RCC 7860 (cell line): Measurements from ENCODE around the gene SSC4D.
"Not testable (repeated sequence)": the region's sequence is repeated elsewhere in the genome, so short reads cannot be mapped to it uniquely, and the experiment has no call there.

ENCODE experiments used
- DNase-seq: peaks from one replicate; pipeline ENCODE4 v3.0.0-alpha.2; 2015; ENCODE audit warnings: low spot score
- FAIRE-seq: peaks from 2 replicates; lab custom pipeline; 2012; peaks lifted over from hg19 to GRCh38; lab: Jason Lieb, UNC

SSC4D gene

DNA sequence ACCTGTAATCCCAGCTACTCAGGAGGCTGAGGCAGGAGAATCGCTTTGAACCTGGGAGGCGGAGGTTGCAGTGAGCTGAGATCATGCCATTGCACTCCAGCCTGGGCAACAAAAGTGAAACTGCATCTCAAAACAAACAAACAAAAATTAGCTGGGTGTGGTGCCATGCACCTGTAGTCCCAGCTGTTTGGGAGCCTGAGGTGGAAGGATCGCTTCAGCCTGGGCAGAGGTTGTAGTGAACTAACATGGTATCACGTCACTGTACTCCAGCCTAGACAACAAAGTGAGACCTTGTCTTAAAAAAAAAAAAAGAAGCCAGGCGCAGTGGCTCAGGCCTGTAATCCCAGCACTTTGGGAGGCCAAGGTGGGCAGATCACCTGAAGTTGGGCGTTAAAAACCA, 21.7 kb downstream of the SSC4D start:
- FAIRE-seq, DNase-seq: not testable (repeated sequence)

- FAIRE-seq, result no peak
- DNase-seq, result no peak
Measured at GRCh38 chr7:76386691-76387260, 22.7 kb downstream of the SSC4D start.

DNA sequence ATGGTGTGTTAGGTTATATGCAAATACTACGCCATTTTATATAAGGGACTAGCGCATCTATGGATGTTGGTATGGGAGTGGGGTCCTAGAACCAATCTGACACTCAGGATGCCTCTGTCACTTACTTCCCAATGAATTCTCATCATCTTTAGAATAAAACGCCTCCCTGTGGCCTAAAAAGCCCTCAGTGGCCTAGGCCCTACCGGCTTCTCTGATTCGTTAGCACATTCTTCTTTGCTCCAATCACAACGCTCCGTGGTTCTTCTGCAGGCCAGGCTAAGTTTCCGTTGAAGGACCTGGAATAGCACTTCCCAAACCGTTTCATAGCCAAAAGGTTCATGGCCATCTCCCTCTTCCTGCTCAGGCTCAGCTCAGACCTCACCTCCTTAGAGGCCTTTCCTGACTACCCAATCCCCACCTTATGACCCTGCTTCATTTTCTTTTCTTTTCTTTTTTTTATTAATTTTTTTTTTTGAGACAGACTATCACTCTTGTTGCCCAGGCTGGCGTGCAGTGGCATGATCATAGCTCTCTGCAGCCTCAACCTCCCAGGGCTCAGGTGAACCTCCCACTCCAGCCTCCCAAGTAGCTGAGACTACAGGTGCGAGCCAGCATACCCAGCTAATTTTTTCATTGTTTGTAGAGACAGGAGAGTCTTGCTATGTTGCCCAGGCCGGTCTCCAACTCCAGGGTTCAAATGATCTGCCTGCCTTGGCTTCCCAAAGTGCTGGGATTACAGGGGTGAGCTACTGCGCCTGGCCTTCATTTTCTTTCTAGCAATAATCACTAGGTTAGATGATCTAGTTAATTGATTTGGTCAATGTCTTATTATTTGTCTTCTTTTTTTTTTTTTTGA, 26.2 kb downstream of the SSC4D start:
- no peak for DNase-seq
- no peak for FAIRE-seq

- FAIRE-seq (no peak), DNase-seq (no peak)
Measured at GRCh38 chr7:76381814-76382213, 27.7 kb downstream of the SSC4D start.

DNA sequence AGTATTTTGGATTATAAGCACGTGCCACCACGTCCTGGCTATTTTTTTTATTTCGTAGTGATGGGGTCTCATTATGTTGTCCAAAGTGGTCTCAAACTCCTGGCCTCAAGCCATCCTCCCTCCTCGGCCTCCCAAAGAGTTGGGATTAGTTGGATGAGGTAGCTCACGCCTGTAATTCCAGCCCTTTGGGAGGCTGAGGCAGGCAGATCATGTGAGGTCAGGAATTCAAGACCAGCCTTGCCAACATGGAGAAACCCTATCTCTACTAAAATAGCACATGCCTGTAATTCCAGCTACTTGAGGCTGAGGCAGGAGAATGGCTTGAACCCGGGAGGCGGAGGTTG, 28.9 kb downstream of the SSC4D start:
- FAIRE-seq, result no peak
- DNase-seq, result no peak

GRCh38 chr7:76377186-76377918, 32.1 kb downstream of the SSC4D start:
- FAIRE-seq, result no peak
- no peak for DNase-seq

- FAIRE-seq, result no peak
- DNase-seq, result no peak
Measured at GRCh38 chr7:76375251-76375650, 34.2 kb downstream of the SSC4D start.

DNA sequence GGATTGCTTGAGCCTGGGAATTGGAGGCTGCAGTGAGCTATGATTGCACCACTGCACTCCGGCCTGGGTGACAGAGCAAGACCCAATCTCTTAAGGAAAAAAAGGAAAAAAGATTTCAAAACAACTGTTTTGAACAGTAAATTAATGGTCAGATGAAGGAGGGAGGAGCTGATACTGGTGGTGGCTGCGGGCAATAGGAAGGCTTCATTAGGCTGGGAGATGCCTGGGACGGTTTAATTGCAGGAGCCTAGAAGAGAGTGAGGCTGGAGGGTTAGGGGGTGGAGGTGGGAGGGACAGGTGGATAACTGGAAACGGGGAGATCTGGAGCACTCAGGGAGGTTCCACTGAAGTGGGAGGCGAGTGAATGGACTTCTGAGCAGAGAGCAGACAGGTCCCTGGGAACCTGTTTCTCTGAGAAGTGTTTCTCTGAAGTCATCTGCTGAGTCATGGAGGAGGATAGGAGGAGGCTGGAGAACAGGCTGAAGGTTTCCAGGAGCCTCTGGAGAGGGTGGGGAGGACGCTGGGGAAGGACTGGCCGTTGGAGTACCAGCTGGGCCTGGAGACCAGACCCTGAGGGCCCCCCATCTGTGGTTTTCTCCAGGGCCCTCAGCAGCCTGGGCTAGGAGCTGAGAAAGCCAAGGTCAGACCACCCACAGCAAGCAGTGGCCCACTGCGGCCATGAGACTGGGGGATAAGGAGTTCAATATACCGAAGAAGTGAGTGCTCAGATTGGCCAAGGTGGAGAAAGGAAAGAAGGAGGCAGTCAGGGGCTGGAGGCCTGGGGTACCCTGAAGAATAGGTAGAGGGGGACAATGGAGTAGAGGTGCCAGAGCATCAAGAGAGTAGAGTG, 36.3 kb downstream of the SSC4D start:
- DNase-seq, result peak; percentile 81
- peak; percentile 62 for FAIRE-seq

- DNase-seq (no peak), FAIRE-seq (no peak)
Measured at GRCh38 chr7:76371396-76371795, 38.1 kb downstream of the SSC4D start.

- DNase-seq, result no peak
- FAIRE-seq, result no peak
Measured at GRCh38 chr7:76369018-76369417, 40.5 kb downstream of the SSC4D start.

DNA sequence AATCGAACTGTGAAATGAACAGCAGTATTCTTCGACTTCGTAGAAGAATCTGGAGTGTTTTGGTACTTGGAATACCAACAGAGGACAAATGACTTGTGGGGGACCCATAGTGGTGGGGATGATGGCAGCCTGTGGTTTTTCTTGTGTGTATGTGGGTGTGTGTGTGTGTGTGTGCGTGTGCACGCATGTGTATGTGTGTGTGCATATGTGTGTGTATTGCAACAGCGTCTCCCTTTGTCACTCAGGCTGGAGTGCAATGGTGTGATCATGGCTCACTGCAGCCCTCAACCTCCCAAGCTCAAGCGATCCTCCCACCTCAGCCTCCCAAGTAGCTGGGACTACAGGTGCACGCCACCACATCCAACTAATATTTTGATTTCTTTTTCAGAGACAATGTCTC, 41.3 kb downstream of the SSC4D start:
- FAIRE-seq (no peak), DNase-seq (no peak)

GRCh38 chr7:76364198-76364584, 45.3 kb downstream of the SSC4D start:
- FAIRE-seq, result peak; percentile 70
- DNase-seq, result peak; percentile 90

DNA sequence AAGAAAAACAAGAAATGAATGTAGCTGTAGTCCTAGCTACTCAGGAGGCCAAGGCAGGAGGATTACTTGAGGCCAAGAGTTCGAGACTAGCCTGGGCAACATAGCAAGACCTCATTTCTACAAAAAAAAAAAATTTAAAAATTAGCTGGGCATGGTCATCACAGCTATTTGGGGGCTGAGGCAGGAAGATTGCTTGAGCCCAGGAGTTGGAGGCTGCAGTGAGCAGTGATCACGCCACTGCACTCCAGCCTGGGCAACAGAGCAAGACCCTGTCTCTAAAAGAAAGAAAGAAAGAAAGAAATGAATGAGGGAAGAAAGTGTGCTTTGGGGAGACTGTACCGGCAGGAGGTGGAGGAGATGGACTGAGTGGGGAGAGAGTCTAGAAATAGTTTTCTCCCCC, 45.7 kb downstream of the SSC4D start:
- not testable (repeated sequence) for FAIRE-seq

GRCh38 chr7:76359978-76360638, 49.4 kb downstream of the SSC4D start:
- no peak for DNase-seq
- FAIRE-seq, result no peak

More for the DNA sequence above, 45.7 kb downstream of the SSC4D start:
- DNase-seq, result not testable (repeated sequence)

GRCh38 chr7:76359111-76359977, 50.2 kb downstream of the SSC4D start:
- peak; percentile 99 for DNase-seq
- peak; percentile 78 for FAIRE-seq

- FAIRE-seq, result no peak
- peak; percentile 83 for DNase-seq
Measured at GRCh38 chr7:76358481-76359110, 50.9 kb downstream of the SSC4D start, which contains the start of gene YWHAG. Gene YWHAG, minus strand, starts transcription at chr7:76358991. Its CDS starts 183 bp downstream, at chr7:76358808.

- DNase-seq (peak; percentile 25), FAIRE-seq (no peak)
Measured at GRCh38 chr7:76358011-76358480, 51.5 kb downstream of the SSC4D start.

DNA sequence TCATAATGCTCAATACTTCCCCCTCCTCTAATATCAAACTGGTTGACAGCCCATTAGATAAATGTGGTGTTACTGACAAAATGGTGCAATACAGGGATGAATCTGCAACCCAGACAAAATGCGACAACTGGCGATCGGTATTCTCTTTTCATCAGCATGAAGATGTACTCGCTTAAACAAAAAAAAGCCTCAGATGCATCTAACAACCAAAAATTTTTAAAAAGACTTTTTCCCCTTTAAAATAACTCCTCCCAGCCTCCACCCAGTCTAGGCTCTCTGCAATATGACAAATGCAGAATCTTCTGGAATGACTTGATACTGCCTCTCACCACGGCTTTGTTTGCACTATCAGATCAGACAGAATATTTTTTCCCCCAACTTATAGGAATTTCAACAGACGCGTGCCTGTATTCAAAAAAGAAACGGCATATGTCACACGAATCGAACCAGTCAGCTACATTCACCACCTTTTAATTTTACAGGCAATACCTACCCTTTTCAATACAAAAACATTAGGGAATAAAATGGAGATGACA, 52.0 kb downstream of the SSC4D start:
- DNase-seq, result no peak
- no peak for FAIRE-seq
